Activated CD4-positive, alpha-beta T cell treated with anti-CD3 and anti-CD28 coated beads, Interleukin-2, amount 10 ng/mL, durations not matched to agents 24 days and 14 days (primary cell): ENCODE data around the gene SLC15A4. TPM values are rescaled to one million over a fixed set of nuclear protein-coding genes. Genes with fewer than 3 reads are reported as not detected.
"Not testable (repeated sequence)": the region's sequence is repeated elsewhere in the genome, so short reads cannot be mapped to it uniquely, and the experiment has no call there.

Experiments
- DNase-seq: peaks from one replicate; pipeline ENCODE4 v3.0.0; 2022
- H3K27ac Mint-ChIP-seq: one replicate; pipeline ENCODE4 v1.8.0; 2022; ENCODE audit warnings: mild to moderate bottlenecking, mixed read lengths
- H3K27me3 Mint-ChIP-seq: one replicate; pipeline ENCODE4 v1.8.0; 2022; ENCODE audit warnings: mixed read lengths
- H3K36me3 Mint-ChIP-seq: one replicate; pipeline ENCODE4 v1.8.0; 2022; ENCODE audit warnings: low read depth, mild to moderate bottlenecking, mixed read lengths
- H3K4me1 Mint-ChIP-seq: one replicate; pipeline ENCODE4 v1.8.0; 2021; ENCODE audit warnings: mixed read lengths
- H3K4me3 Mint-ChIP-seq: one replicate; pipeline ENCODE4 v1.8.0; 2022; ENCODE audit warnings: mild to moderate bottlenecking, moderate library complexity, mixed read lengths
- H3K9me3 Mint-ChIP-seq: one replicate; pipeline ENCODE4 v1.8.0; 2021; ENCODE audit warnings: mixed read lengths
- intact Hi-C: fragments of 100-400 bp; cut with micrococcal nuclease; formaldehyde crosslinking; loops from one replicate; pipeline ENCODE4 v1.15.1; 2023
- total RNA-seq: library from RNA; stranded (reverse); gene quantifications from 2 replicates; pipeline ENCODE4 v1.2.3, GENCODE V29; 2022

SLC15A4 gene
- total RNA-seq, 1 donor from 2014 or later: 36.8 TPM

DNA sequence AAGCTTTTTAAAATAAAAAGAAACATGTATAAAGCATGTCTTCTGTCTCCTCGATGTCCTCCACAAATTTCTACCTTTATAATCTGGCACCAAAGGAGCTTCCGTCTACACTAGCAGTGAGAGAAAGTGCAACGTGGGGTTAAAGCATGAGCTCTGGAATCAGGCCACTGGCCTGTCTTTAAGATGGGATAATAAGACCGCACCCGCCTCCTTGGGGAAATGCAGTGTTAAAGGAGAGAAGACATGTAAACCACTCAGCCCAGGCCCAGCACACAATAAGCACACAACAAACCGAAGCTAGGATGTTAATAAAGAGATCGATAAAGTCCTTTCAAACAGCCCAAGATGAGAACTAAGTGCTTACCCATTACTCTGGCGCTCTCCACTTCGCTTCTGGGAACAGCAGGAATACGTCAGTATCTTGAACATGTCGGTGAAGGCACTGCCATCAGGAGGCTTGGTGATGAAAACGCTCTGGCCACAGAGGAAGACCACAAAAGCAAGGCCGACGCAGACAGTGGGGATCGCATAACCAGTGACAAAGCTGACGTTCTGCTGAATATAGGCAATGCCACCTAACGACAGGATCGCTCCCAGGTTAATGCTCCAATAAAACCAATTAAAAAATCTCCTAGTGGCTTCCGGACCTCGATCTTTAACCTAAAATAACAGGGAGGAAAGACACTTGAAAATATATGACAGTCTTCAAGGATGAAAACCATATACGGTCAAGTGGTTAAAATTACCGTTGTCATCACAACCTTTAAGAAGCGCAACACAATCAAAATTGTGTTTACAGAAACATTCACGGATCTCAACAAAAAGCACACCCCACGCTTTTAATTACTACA lies 9.1 kb downstream of the SLC15A4 start:
- H3K27me3 Mint-ChIP-seq: no peaks in the 10 kb centered on the region
- no peak overlapping the region for H3K4me3 Mint-ChIP-seq
- DNase-seq: no peak
- no peak overlapping the region for H3K27ac Mint-ChIP-seq
- intact Hi-C loops: no loop called here
- no peaks in the 10 kb centered on the region for H3K9me3 Mint-ChIP-seq
- peaks cover 51% of the 10 kb centered on the region for H3K36me3 Mint-ChIP-seq
- peaks cover 71% of the 10 kb centered on the region for H3K4me1 Mint-ChIP-seq

DNA sequence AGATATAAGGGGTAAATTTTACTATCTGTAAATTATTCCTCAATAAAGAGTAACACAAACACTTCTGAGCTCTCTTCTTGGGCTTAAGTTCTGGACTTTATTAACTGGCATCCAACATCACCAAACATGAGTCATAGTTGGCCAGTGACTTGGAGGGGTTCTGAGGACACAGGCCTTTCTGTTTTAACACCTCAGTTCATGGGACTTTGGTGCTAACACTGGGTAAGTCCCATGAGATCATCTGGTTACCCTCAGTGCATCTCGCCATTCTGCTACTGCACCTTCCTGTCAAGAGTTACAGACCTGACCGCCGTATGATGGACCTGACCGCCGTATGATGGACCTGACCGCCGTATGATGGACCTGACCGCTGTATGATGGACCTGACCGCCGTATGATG lies 9.9 kb downstream of the SLC15A4 start:
- no peaks in the 10 kb centered on the region for H3K27me3 Mint-ChIP-seq
- intact Hi-C loops: no loop called here
- H3K27ac Mint-ChIP-seq: no peak overlapping the region
- peaks cover 50% of the 10 kb centered on the region for H3K36me3 Mint-ChIP-seq
- H3K9me3 Mint-ChIP-seq: no peaks in the 10 kb centered on the region
- H3K4me3 Mint-ChIP-seq: no peak overlapping the region
- no peak for DNase-seq
- H3K4me1 Mint-ChIP-seq: peaks cover 70% of the 10 kb centered on the region

DNA sequence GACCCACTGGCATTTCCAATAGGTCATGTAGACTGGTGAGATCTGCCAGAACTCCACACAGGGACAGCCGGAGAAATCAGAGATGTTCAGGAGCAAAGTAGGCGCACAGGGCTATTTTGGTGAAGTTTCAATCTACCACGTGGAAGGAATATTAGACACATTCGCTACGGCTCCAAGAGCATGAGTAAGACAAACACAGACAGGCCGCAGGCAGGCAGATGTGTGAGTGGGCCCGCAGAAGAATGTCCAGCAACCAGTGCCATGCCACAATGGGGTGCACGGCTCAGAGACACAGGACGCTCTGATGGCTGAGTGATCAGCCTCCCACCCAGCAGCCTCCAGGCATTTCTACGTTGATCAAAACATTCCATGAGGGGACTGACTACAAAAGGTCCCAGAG lies 10.4 kb downstream of the SLC15A4 start:
- H3K27ac Mint-ChIP-seq: no peak overlapping the region
- H3K4me1 Mint-ChIP-seq: peaks cover 69% of the 10 kb centered on the region

DNA sequence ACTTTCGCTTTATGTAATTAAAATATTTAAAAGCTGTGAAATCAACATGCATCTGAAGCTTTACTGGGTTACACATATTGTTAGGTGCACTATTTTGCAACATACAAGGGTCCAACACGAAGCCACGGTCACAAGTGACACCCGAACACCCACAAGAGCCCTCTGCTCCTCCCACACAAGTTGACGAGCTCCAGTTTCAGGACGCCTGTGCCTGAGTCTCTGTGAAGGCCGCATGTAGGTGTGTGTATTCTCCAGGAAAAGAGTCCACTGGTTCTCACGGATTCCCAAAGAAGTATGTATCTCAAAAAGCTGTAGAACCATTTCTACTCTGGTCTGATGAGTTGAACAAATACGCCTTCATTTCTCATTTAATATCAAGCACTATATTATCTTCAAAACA lies 12.0 kb downstream of the SLC15A4 start:
- Mint-ChIP-seq H3K36me3 (peaks cover 57% of the 10 kb centered on the region), H3K27me3 (no peaks in the 10 kb centered on the region), H3K27ac (no peak overlapping the region), H3K9me3 (no peaks in the 10 kb centered on the region), H3K4me3 (peak overlapping the region; percentile 44), H3K4me1 (peaks cover 58% of the 10 kb centered on the region)
- intact Hi-C loops: no loop called here
- DNase-seq: no peak

More for the DNA sequence above, 10.4 kb downstream of the SLC15A4 start:
- Mint-ChIP-seq H3K36me3 (peaks cover 55% of the 10 kb centered on the region), H3K9me3 (no peaks in the 10 kb centered on the region), H3K27me3 (no peaks in the 10 kb centered on the region), H3K4me3 (no peak overlapping the region)
- no peak for DNase-seq
- intact Hi-C loops: no loop called here

DNA sequence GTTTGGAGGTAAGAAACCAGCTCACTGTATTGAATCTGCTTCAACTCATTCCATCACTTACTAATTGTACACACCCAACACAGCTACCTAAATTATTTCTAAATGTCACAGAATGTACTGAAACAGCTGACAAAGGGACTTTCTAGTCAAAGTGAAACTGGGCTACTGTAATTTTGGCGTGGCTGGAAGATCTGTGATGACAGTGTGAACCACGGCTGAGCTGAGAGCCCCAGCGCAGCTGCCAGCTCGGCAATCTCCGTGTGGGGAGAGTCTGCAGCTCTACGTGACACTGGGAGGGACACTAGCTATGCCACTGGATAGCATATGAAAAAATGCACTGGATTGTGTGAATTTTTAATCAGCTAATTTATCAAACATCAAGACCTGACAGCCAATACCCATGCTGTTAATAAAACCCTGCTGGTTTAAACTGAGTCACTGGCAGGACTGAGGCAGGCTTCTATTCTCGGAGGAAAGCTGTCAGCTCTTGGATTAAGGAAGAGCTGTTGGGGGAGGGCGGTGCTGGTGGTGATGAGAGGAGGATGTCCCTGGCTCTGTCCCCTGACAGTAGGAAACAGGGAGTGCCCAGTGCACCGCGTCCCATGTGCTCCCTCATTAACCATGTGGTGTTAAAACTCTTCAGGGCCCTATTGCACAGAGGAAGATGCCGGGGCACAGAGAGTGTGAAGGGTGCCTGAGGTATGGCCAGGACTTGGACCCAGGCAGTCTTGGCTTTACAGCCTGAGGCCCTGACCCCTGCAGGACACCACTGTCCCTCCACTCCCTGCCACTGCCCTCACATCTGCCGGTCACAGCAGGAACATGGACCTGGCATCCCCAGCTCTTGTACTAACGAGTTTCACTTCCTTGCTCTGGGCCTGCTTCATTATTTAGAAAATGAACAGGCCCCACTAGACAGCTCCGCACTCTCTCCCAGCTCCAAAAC lies 13.3 kb downstream of the SLC15A4 start:
- H3K4me3 Mint-ChIP-seq: peak overlapping the region; percentile 73
- intact Hi-C loops: loop anchor here (1.0 kb wide), 1 partner anchor 13 kb away; the partner anchor contains the start of gene SLC15A4
- DNase-seq: peak; percentile 84

DNA sequence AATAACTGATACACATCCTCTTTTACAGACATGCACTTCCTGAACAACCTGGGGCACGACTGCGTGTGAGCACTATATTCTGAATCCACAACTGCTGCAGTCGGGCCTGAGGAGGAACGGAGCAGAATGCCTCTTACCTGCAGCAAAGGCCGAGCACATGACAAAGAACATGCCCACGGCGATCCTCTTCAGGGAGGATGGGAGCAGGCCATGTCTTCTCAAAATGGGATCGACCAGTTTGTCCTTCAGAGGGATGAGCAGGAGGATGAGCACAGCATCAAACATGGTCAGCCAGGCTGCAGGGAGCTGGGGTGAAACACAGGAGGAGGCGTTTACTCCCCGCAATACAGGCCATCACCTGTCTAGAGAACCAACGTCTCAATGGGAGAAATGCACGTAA lies 15.1 kb downstream of the SLC15A4 start:
- Mint-ChIP-seq H3K36me3 (peaks cover 61% of the 10 kb centered on the region), H3K27ac (no peak overlapping the region), H3K27me3 (no peaks in the 10 kb centered on the region), H3K4me1 (peaks cover 40% of the 10 kb centered on the region), H3K4me3 (no peak overlapping the region), H3K9me3 (no peaks in the 10 kb centered on the region)
- intact Hi-C loops: no loop called here
- no peak for DNase-seq

More for the DNA sequence above, 13.3 kb downstream of the SLC15A4 start:
- Mint-ChIP-seq H3K4me1 (peaks cover 51% of the 10 kb centered on the region), H3K27me3 (no peaks in the 10 kb centered on the region), H3K27ac (peak overlapping the region; percentile 82), H3K36me3 (peaks cover 63% of the 10 kb centered on the region), H3K9me3 (no peaks in the 10 kb centered on the region)

DNA sequence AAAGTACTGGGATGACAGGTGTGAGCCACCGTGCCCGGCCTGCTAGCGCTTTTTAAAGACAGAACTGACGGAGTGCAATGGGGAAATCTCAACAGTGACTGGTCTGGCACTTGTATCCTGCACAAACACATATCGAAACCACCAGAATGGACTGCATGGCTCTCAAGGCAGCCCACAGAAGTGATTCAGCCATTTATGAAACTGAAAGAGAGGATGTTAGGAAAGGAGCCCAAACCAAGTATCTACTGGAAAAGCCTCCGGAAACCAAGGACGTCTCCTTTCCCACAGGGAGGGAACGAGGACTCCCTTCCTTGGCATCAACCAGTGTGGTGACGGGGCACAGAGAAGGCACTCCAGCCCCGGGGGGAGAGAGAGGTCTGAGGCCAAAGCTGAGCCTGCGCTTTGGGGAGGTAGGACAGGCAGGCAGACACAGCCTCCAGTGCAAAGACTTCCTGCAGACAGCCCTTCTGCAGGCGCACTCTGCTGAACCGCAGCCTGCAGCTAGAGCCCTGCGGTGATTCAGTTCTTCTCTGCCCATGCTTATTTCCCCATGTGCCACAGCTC lies 16.5 kb downstream of the SLC15A4 start:
- H3K27me3 Mint-ChIP-seq: no peaks in the 10 kb centered on the region
- peaks cover 66% of the 10 kb centered on the region for H3K36me3 Mint-ChIP-seq
- H3K4me3 Mint-ChIP-seq: no peak overlapping the region
- peaks cover 35% of the 10 kb centered on the region for H3K4me1 Mint-ChIP-seq
- intact Hi-C loops: no loop called here
- H3K27ac Mint-ChIP-seq: no peak overlapping the region
- DNase-seq: no peak
- H3K9me3 Mint-ChIP-seq: no peaks in the 10 kb centered on the region

DNA sequence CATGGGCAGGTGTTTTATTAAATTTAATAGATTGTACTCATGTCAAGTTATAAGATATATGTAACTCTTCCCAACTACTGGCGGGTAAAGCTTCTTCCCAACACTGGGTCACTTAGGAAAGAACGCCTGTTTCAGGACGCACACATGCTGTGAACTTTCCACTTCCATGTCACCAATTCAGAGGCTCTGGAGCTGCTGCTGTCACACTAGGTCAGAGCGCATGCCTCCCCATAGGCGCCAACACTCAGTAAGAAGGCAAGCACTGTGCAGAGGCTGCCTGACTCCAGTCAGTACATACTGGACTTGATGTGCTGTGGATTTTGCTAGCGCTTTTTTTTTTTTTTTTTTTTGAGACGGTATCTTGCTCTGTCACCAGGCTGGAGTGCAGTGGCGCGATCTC lies 17.2 kb downstream of the SLC15A4 start:
- H3K36me3 Mint-ChIP-seq: peaks cover 62% of the 10 kb centered on the region
- peaks cover 33% of the 10 kb centered on the region for H3K4me1 Mint-ChIP-seq
- H3K27me3 Mint-ChIP-seq: no peaks in the 10 kb centered on the region
- H3K27ac Mint-ChIP-seq: no peak overlapping the region
- intact Hi-C loops: no loop called here
- H3K4me3 Mint-ChIP-seq: no peak overlapping the region
- no peak for DNase-seq
- no peaks in the 10 kb centered on the region for H3K9me3 Mint-ChIP-seq

DNA sequence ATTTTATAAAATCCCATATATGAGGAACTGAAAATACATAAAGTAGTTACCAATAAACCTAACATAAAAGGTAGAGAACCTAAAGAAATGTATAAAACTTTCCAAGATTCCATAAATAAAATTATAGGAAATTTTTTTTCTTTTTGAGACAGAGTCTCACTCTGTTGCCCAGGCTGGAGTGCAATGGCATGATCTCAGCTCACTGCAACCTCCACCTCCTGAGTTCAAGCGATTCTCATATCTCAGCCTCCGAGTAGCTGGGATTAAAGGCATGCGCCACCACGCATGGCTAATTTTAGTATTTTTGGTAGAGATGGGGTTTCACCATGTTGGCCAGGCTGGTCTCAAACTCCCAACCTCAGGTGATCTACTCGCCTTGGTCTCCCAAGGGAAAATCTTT lies 18.4 kb downstream of the SLC15A4 start:
- intact Hi-C loops, H3K9me3 Mint-ChIP-seq, DNase-seq, H3K27me3 Mint-ChIP-seq, H3K27ac Mint-ChIP-seq, H3K4me3 Mint-ChIP-seq: not testable (repeated sequence)
- peaks cover 65% of the 10 kb centered on the region for H3K36me3 Mint-ChIP-seq
- peaks cover 22% of the 10 kb centered on the region for H3K4me1 Mint-ChIP-seq

DNA sequence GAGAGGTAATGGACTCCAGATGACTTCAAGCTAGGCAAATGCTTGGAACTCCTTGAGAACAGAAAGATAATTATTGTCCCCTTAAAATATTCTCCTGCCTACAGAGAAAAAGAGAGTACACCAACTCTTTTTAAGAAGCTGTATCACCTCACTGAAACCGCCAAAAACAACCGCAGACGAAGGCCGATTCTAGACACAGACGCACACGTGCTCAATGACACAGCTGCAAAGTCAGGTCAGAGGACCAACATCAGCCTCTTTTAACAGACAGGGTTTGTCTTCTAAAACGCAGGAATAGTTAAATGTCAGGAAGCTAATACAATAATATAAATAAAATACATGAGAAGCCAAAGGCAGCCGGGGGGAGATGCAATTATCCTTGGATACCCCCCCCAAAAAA lies 19.0 kb downstream of the SLC15A4 start:
- no peaks in the 10 kb centered on the region for H3K9me3 Mint-ChIP-seq
- H3K27me3 Mint-ChIP-seq: no peaks in the 10 kb centered on the region
- peaks cover 63% of the 10 kb centered on the region for H3K36me3 Mint-ChIP-seq
- H3K4me1 Mint-ChIP-seq: peaks cover 16% of the 10 kb centered on the region
- H3K4me3 Mint-ChIP-seq: no peak overlapping the region
- no peak for DNase-seq
- intact Hi-C loops: no loop called here
- H3K27ac Mint-ChIP-seq: no peak overlapping the region

DNA sequence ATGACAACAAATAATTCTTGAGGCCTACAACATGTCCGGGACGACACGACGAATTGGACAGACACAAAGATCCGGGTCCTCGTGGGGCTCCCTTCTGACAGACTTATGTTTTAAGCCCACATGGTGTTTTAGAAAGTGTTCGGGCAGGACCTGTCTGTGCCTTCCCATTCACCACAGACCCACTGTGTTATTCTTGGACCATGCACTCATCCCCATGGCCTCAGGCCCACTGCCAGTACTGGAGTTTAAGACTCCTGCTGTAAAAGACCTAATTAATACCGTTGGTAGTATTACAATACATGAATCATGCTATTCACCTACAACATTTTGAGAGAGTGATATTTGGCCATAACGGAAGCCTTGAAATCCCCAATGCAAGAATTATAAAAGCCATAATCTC lies 20.0 kb downstream of the SLC15A4 start:
- H3K4me3 Mint-ChIP-seq: no peak overlapping the region
- no peak overlapping the region for H3K27ac Mint-ChIP-seq
- no peaks in the 10 kb centered on the region for H3K27me3 Mint-ChIP-seq
- DNase-seq: no peak
- no peaks in the 10 kb centered on the region for H3K9me3 Mint-ChIP-seq
- peaks cover 62% of the 10 kb centered on the region for H3K36me3 Mint-ChIP-seq
- H3K4me1 Mint-ChIP-seq: peaks cover 12% of the 10 kb centered on the region
- intact Hi-C loops: no loop called here

DNA sequence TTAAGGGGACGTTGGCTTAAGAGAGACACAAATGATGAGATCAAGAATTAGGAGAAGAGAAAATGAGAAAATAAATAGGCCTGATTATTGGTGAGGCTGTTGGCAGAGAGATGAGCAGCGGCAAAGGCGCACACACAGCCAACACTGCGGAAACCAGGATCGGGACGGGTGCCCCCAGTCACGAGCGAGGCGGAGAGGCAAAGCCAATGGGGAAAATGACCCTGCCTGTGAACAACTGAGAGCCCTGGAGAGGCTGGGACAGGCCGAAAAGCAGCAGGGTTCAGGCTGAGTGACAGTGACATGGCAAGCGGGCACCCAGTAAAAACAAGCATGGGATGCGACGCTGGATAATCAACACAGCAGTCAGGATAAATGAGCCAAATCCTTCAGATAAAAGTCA lies 21.0 kb downstream of the SLC15A4 start:
- H3K27ac Mint-ChIP-seq: peak overlapping the region; percentile 1
- intact Hi-C loops: no loop called here
- H3K4me1 Mint-ChIP-seq: peaks cover 8% of the 10 kb centered on the region
- no peaks in the 10 kb centered on the region for H3K9me3 Mint-ChIP-seq
- no peak for DNase-seq
- H3K4me3 Mint-ChIP-seq: no peak overlapping the region
- no peaks in the 10 kb centered on the region for H3K27me3 Mint-ChIP-seq
- H3K36me3 Mint-ChIP-seq: peaks cover 56% of the 10 kb centered on the region

DNA sequence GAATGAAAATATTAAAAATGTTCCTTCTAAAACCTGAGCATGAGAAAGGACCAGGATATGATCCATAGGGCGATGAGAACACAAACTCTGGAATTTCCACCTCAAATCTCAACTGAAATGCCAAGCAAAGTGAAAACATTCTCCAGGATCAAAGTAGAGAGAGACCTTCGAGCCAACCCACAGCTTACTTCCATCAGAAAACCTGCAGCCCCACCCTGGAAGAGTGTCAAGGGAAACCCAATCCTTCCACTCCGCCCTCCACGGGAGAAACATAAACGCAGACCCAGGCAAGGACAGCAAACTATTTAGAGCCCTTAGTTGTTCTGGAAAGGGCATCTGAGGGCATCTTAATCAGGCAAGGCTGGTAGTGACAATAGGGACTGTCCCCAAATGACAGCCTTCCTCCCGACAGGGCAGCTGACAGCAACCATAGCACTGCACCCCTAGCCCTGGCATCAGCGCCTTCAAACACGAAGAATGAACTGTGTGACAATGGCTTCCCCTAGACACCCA lies 21.8 kb downstream of the SLC15A4 start:
- no peak overlapping the region for H3K4me3 Mint-ChIP-seq
- H3K9me3 Mint-ChIP-seq: no peaks in the 10 kb centered on the region
- H3K27ac Mint-ChIP-seq: no peak overlapping the region
- peaks cover 59% of the 10 kb centered on the region for H3K36me3 Mint-ChIP-seq
- H3K4me1 Mint-ChIP-seq: peaks cover 10% of the 10 kb centered on the region
- H3K27me3 Mint-ChIP-seq: no peaks in the 10 kb centered on the region
- DNase-seq: no peak
- intact Hi-C loops: no loop called here
